HEK293 (cell line): Measurements from ENCODE around the gene CDH26.

Source experiments
- CTCF ChIA-PET: fragments of 350-600 bp; formaldehyde crosslinking; extraction: SDS; loops from one replicate; lab custom pipeline; 2021; ENCODE audit warnings: antibody characterized with exemption; lab: Yijun Ruan, JAX
- POLR2A ChIA-PET: fragments of 300-600 bp; formaldehyde crosslinking; extraction: SDS; loops from one replicate; lab custom pipeline; 2020; ENCODE audit warnings: antibody characterized with exemption, inconsistent platforms; lab: Yijun Ruan, JAX
- H3K27ac ChIP-seq: fragments of 200-500 bp; sonication (Bioruptor generic); 2 replicates; pipeline ENCODE4 v1.5.1; 2014; ENCODE audit warnings: low read depth, low read length, control low read depth, inconsistent platforms; ENCODE audit errors: extremely low read depth
- H3K36me3 ChIP-seq, 2 experiments: fragments of 200-500 bp in 1 of 2; sonication (Bioruptor generic) in 1 of 2; 1 replicate in 1 of 2; 2 replicates in 1 of 2; pipeline ENCODE4 v1.5.1; 2014 to 2017; ENCODE audit warnings: inconsistent platforms in 2 of 2, low read length in 2 of 2; ENCODE audit not compliant: control insufficient read depth in 2 of 2, insufficient read depth in 1 of 2
- H3K4me1 ChIP-seq: fragments of 200-500 bp; sonication (Bioruptor generic); 2 replicates; pipeline ENCODE4 v1.5.1; 2014; ENCODE audit warnings: mild to moderate bottlenecking, low read length, inconsistent platforms; ENCODE audit not compliant: control insufficient read depth, insufficient read depth
- H3K4me3 ChIP-seq: 2 replicates; pipeline ENCODE4 v1.5.1; 2011; ENCODE audit warnings: low read depth, mild to moderate bottlenecking, control low read depth, low read length, moderate library complexity
- H3K9me3 ChIP-seq: fragments of 200-500 bp; sonication (Bioruptor generic); 2 replicates; pipeline ENCODE4 v1.5.1; 2014; ENCODE audit warnings: low read depth, low read length, inconsistent platforms; ENCODE audit not compliant: control insufficient read depth, insufficient read depth
- BCL11B ChIP-seq: fragments of 450-650 bp; formaldehyde crosslinking; IDR thresholded peaks from 2 replicates; pipeline ENCODE4 v1.5.1; 2016; ENCODE audit warnings: low read depth, missing biosample characterization, missing genetic modification characterization
- EGR2 ChIP-seq: fragments of 450-650 bp; formaldehyde crosslinking; IDR thresholded peaks from 2 replicates; pipeline ENCODE4 v1.5.1; 2016; ENCODE audit warnings: low read depth, missing biosample characterization, missing genetic modification characterization
- MYNN ChIP-seq: fragments of 450-650 bp; formaldehyde crosslinking; IDR thresholded peaks from 2 replicates; pipeline ENCODE4 v1.5.1; 2016; ENCODE audit warnings: missing biosample characterization, missing genetic modification characterization, borderline replicate concordance
- SCRT1 ChIP-seq: fragments of 450-650 bp; formaldehyde crosslinking; IDR thresholded peaks from 2 replicates; pipeline ENCODE4 v1.5.1; 2016; ENCODE audit warnings: missing biosample characterization, missing genetic modification characterization, borderline replicate concordance
- SCRT2 ChIP-seq: fragments of 450-650 bp; formaldehyde crosslinking; IDR thresholded peaks from 2 replicates; pipeline ENCODE4 v1.5.1; 2016; ENCODE audit warnings: missing biosample characterization, missing genetic modification characterization
- YY2 ChIP-seq: fragments of 450-650 bp; formaldehyde crosslinking; IDR thresholded peaks from 2 replicates; pipeline ENCODE4 v1.5.1; 2016; ENCODE audit warnings: missing biosample characterization, missing genetic modification characterization
- ZBTB17 ChIP-seq: fragments of 450-650 bp; formaldehyde crosslinking; IDR thresholded peaks from 2 replicates; pipeline ENCODE4 v1.5.1; 2016; ENCODE audit warnings: missing biosample characterization, missing genetic modification characterization
- ZBTB44 ChIP-seq: fragments of 450-650 bp; IDR thresholded peaks from 2 replicates; pipeline ENCODE4 v1.5.1; 2018; ENCODE audit warnings: missing biosample characterization, mild to moderate bottlenecking, missing genetic modification characterization
- ZBTB8A ChIP-seq: fragments of 450-650 bp; formaldehyde crosslinking; IDR thresholded peaks from 2 replicates; pipeline ENCODE4 v1.5.1; 2016; ENCODE audit warnings: missing biosample characterization, missing genetic modification characterization
- ZFP41 ChIP-seq: fragments of 450-650 bp; formaldehyde crosslinking; IDR thresholded peaks from 2 replicates; pipeline ENCODE4 v1.5.1; 2016; ENCODE audit warnings: missing biosample characterization, missing genetic modification characterization, borderline replicate concordance
- ZNF112 ChIP-seq: fragments of 450-650 bp; formaldehyde crosslinking; IDR thresholded peaks from 2 replicates; pipeline ENCODE4 v1.5.0; 2017; ENCODE audit warnings: missing biosample characterization, missing genetic modification characterization
- ZNF146 ChIP-seq: fragments of 450-650 bp; formaldehyde crosslinking; IDR thresholded peaks from 2 replicates; pipeline ENCODE4 v1.5.1; 2016; ENCODE audit warnings: missing biosample characterization, missing genetic modification characterization
- ZNF16 ChIP-seq: fragments of 450-650 bp; formaldehyde crosslinking; IDR thresholded peaks from 2 replicates; pipeline ENCODE4 v1.5.1; 2016; ENCODE audit warnings: low read depth, missing biosample characterization, missing genetic modification characterization
- ZNF221 ChIP-seq: fragments of 450-650 bp; formaldehyde crosslinking; IDR thresholded peaks from 2 replicates; pipeline ENCODE4 v1.5.1; 2017; ENCODE audit warnings: missing biosample characterization, missing genetic modification characterization, borderline replicate concordance
- ZNF341 ChIP-seq: fragments of 450-650 bp; formaldehyde crosslinking; IDR thresholded peaks from 2 replicates; pipeline ENCODE4; 2016; ENCODE audit warnings: low read depth, missing biosample characterization, missing genetic modification characterization
- ZNF37A ChIP-seq: fragments of 450-650 bp; IDR thresholded peaks from 2 replicates; pipeline ENCODE4 v1.5.1; 2018; ENCODE audit warnings: missing biosample characterization, missing genetic modification characterization
- ZNF416 ChIP-seq: fragments of 450-650 bp; formaldehyde crosslinking; IDR thresholded peaks from 2 replicates; pipeline ENCODE4 v1.5.1; 2016; ENCODE audit warnings: missing biosample characterization, missing genetic modification characterization
- ZNF513 ChIP-seq: fragments of 450-650 bp; IDR thresholded peaks from 2 replicates; pipeline ENCODE4 v1.5.1; 2018; ENCODE audit warnings: missing biosample characterization, missing genetic modification characterization
- ZNF558 ChIP-seq: fragments of 450-650 bp; formaldehyde crosslinking; IDR thresholded peaks from 2 replicates; pipeline ENCODE4 v1.5.1; 2016; ENCODE audit warnings: missing biosample characterization, missing genetic modification characterization
- ZNF600 ChIP-seq: fragments of 450-650 bp; formaldehyde crosslinking; IDR thresholded peaks from 2 replicates; pipeline ENCODE4 v1.5.1; 2016; ENCODE audit warnings: missing biosample characterization, missing genetic modification characterization
- ZNF660 ChIP-seq: fragments of 450-650 bp; IDR thresholded peaks from 2 replicates; pipeline ENCODE4 v1.5.1; 2018; ENCODE audit warnings: missing biosample characterization, mild to moderate bottlenecking, missing genetic modification characterization
- ZNF768 ChIP-seq: fragments of 450-650 bp; formaldehyde crosslinking; IDR thresholded peaks from 2 replicates; pipeline ENCODE4 v1.5.1; 2018; ENCODE audit warnings: missing biosample characterization, mild to moderate bottlenecking, missing genetic modification characterization
- ZSCAN16 ChIP-seq: fragments of 450-650 bp; formaldehyde crosslinking; IDR thresholded peaks from 2 replicates; pipeline ENCODE4 v1.5.1; 2016; ENCODE audit warnings: missing biosample characterization, missing genetic modification characterization
- ZSCAN23 ChIP-seq: fragments of 450-650 bp; formaldehyde crosslinking; IDR thresholded peaks from 2 replicates; pipeline ENCODE4 v1.5.1; 2016; ENCODE audit warnings: missing biosample characterization, missing genetic modification characterization
- ZSCAN30 ChIP-seq: fragments of 450-650 bp; IDR thresholded peaks from 2 replicates; pipeline ENCODE4 v1.5.1; 2018; ENCODE audit warnings: missing biosample characterization, mild to moderate bottlenecking, missing genetic modification characterization, moderate library complexity
- ZSCAN5A ChIP-seq: fragments of 450-650 bp; formaldehyde crosslinking; IDR thresholded peaks from 2 replicates; pipeline ENCODE4 v1.5.1; 2016; ENCODE audit warnings: missing biosample characterization, missing genetic modification characterization
- TF ChIP-seq, protein P1 (sequence below): fragments of 450-650 bp; formaldehyde crosslinking; IDR thresholded peaks from 2 replicates; pipeline ENCODE4 v1.5.1; 2016; ENCODE audit warnings: missing biosample characterization, missing genetic modification characterization, low read depth
- TF ChIP-seq, protein P2 (sequence below): fragments of 450-650 bp; formaldehyde crosslinking; IDR thresholded peaks from 2 replicates; pipeline ENCODE4 v1.5.1; 2016; ENCODE audit warnings: missing biosample characterization, missing genetic modification characterization

Gene CDH26

DNA sequence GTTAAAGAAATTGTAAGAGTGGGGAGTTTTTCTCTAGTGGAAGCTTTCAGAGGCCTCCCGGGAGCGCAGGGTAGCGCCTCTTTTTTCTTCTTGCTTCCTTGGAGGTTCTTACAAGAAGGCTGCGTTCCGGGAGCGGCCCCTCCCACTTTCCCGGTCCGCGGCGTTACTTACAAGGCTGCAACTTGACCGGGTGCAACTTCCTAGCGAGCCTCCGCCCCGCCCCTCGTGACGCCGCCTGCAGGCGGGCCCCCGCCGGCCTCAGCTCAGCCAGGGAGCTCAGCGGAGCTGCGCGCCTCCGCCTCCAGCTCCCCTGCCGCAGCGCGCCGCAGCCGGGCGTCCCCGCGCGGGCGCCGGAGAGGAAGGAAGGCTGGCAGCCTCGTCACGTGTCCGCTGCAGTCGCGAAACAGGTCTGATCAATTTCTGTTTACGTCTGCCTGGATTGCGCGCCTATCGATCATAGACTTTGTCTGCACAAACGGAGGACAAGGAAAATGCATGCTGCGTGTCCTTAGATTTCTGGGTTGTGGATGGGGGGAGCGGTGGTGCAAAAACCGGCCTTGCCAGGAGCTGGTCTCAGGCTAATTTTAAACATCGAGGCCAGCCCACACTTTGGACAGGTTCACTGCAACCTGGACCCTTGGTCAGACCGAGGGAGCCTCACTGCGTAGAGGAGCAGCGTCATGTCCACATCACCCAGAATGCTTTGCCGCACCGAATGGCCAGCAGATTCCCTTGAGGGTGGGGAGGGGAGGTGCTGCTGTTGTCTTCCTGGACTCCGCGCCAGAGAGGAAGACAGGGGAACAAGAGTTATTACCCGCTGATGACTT, 17.9 kb upstream of the CDH26 start, which contains the start of the genes FAM217B and PPP1R3D (continued):
- TF ChIP-seq ZNF146 (tag by site-specific recombination) (peak; percentile 40; the same call in 1 of the 2 replicates), ZNF341 (tag by site-specific recombination) (peak; percentile 87), SCRT1 (tag by site-specific recombination) (no peak), ZNF600 (peak; percentile 73), EGR2 (tag by site-specific recombination) (no peak), ZBTB17 (peak; percentile 98), ZBTB8A (tag by site-specific recombination) (peak; percentile 91), ZBTB44 (tag by site-specific recombination) (peak; percentile 95), ZNF112 (tag by site-specific recombination) (no peak), ZNF16 (tag by site-specific recombination) (no peak), YY2 (tag by site-specific recombination) (no peak), ZSCAN16 (tag by site-specific recombination) (no peak), ZSCAN5A (tag by site-specific recombination) (no peak)
- TF ChIP-seq, protein P1, sequence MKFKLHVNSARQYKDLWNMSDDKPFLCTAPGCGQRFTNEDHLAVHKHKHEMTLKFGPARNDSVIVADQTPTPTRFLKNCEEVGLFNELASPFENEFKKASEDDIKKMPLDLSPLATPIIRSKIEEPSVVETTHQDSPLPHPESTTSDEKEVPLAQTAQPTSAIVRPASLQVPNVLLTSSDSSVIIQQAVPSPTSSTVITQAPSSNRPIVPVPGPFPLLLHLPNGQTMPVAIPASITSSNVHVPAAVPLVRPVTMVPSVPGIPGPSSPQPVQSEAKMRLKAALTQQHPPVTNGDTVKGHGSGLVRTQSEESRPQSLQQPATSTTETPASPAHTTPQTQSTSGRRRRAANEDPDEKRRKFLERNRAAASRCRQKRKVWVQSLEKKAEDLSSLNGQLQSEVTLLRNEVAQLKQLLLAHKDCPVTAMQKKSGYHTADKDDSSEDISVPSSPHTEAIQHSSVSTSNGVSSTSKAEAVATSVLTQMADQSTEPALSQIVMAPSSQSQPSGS (tag by site-specific recombination): peak; percentile 32; the same call in 1 of the 2 replicates

DNA sequence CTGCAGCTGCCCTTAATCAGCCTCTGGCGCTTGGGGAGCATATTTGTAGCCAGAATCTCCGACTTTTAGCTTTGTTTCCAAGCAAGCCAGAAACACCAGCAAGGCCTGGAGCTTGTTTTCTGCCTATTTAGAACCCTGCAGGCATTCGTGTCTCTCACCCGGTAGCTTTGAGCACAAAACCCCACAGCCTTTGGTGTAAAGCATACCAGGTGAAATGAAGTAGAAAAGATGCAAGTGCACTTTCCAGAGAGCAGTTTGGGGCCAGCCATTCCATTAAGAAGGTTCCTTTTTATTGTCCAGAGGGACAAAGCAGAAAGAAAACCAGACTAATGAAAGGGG, 17.3 kb upstream of the CDH26 start:
- Histone ChIP-seq H3K9me3 (no peaks in the 10 kb centered on the region), H3K4me3 (peak overlapping the region; percentile 50), H3K4me1 (peaks cover 16% of the 10 kb centered on the region), H3K36me3 (peaks cover 14 to 35% of the 10 kb centered on the region in 2 experiments; a peak in 2 of 3 replicates), H3K27ac (peak overlapping the region; percentile 93)
- CTCF ChIA-PET: interaction anchor here (0.8 to 1.6 kb wide), 5 partner anchors 12 to 270 kb away, joined by 3 to 8 read pairs (median 4); no protein-coding TSS in a partner anchor
- POLR2A ChIA-PET: interaction anchor here (0.8 to 2.8 kb wide), 9 partner anchors 9 to 160 kb away, joined by 3 to 8 read pairs (median 4); no protein-coding TSS in a partner anchor
- no peak for TF ChIP-seq ZNF768 (tag by site-specific recombination)
- 0 out of 2 replicates have a peak, but pooled peaks have one; percentile 9 for TF ChIP-seq ZNF341 (tag by site-specific recombination)
- no peak for TF ChIP-seq SCRT2 (tag by site-specific recombination)
- no peak for TF ChIP-seq ZSCAN5A (tag by site-specific recombination)
- peak; percentile 44; the same call in 1 of the 2 replicates for TF ChIP-seq ZNF513 (tag by site-specific recombination)
- 0 out of 2 replicates have a peak, but pooled peaks have one; percentile 2 for TF ChIP-seq ZNF558 (tag by site-specific recombination)
- TF ChIP-seq ZNF37A: no peak
- no peak for TF ChIP-seq ZSCAN30 (tag by site-specific recombination)
- TF ChIP-seq BCL11B (tag by site-specific recombination): no peak
- TF ChIP-seq ZNF660: no peak
- no peak for TF ChIP-seq ZNF221 (tag by site-specific recombination)
- no peak for TF ChIP-seq MYNN (tag by site-specific recombination)
- no peak for TF ChIP-seq ZFP41
- no peak for TF ChIP-seq ZNF416
- no peak for TF ChIP-seq ZSCAN23
- TF ChIP-seq, protein P2, sequence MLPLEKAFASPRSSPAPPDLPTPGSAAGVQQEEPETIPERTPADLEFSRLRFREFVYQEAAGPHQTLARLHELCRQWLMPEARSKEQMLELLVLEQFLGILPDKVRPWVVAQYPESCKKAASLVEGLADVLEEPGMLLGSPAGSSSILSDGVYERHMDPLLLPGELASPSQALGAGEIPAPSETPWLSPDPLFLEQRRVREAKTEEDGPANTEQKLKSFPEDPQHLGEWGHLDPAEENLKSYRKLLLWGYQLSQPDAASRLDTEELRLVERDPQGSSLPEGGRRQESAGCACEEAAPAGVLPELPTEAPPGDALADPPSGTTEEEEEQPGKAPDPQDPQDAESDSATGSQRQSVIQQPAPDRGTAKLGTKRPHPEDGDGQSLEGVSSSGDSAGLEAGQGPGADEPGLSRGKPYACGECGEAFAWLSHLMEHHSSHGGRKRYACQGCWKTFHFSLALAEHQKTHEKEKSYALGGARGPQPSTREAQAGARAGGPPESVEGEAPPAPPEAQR (tag by site-specific recombination): no peak
